GM12872 (cell line): ENCODE results near the gene TTC23.

Experiments used
- CTCF ChIP-seq: IDR thresholded peaks from 3 replicates; pipeline ENCODE4 v1.5.1; 2011; ENCODE audit warnings: low read depth, mild to moderate bottlenecking, low read length, moderate library complexity; ENCODE audit not compliant: insufficient read depth

Gene TTC23

GRCh38 chr15:99210334-99210733 is 39.0 kb downstream of the TTC23 start:
- no peak for TF ChIP-seq CTCF

GRCh38 chr15:99209326-99209725 is 40.1 kb downstream of the TTC23 start:
- TF ChIP-seq CTCF = no peak

GRCh38 chr15:99207672-99208071 is 41.7 kb downstream of the TTC23 start:
- no peak for TF ChIP-seq CTCF

GRCh38 chr15:99202176-99202552 is 47.2 kb downstream of the TTC23 start:
- no peak for TF ChIP-seq CTCF

- no peak for TF ChIP-seq CTCF
These were observed 47.8 kb downstream of the TTC23 start for GRCh38 chr15:99201408-99202175.

GRCh38 chr15:99197856-99198255 is 51.5 kb downstream of the TTC23 start:
- no peak for TF ChIP-seq CTCF

- TF ChIP-seq CTCF = no peak
These were observed 61.4 kb downstream of the TTC23 start for GRCh38 chr15:99187936-99188335.
